HUES64 (cell line): Measurements from ENCODE around the gene PRR18.

ENCODE experiments used
- H3K27ac ChIP-seq: 2 replicates; pipeline ENCODE4 v1.7.0; 2013; ENCODE audit warnings: low read depth, low read length, inconsistent platforms
- H3K27me3 ChIP-seq: 2 replicates; pipeline ENCODE4 v1.6.1; 2013; ENCODE audit warnings: mild to moderate bottlenecking, low read length; ENCODE audit not compliant: insufficient read depth
- H3K36me3 ChIP-seq: 2 replicates; pipeline ENCODE4 v1.6.1; 2013; ENCODE audit warnings: mild to moderate bottlenecking, low read length; ENCODE audit not compliant: insufficient read depth
- H3K4me1 ChIP-seq: 2 replicates; pipeline ENCODE4 v1.6.1; 2013; ENCODE audit warnings: mild to moderate bottlenecking, low read length, moderate library complexity; ENCODE audit not compliant: insufficient read depth
- H3K4me3 ChIP-seq: 2 replicates; pipeline ENCODE4 v1.5.1; 2013; ENCODE audit warnings: mild to moderate bottlenecking, low read length, moderate library complexity
- H3K9ac ChIP-seq: 2 replicates; pipeline ENCODE4 v1.6.1; 2013; ENCODE audit warnings: mild to moderate bottlenecking, low read depth, low read length
- H3K9me3 ChIP-seq: 2 replicates; pipeline ENCODE4 v1.6.1; 2013; ENCODE audit warnings: low read depth, low read length; ENCODE audit not compliant: insufficient read depth
- WGBS: fragments of 150-250, 120-280 bp; methylation state at CpG from one replicate; pipeline ENCODE4 v1.1.7; 2013; ENCODE audit warnings: missing lambda C conversion rate; 5-methylcytosine and 5-hydroxymethylcytosine counted together

PRR18 gene

DNA sequence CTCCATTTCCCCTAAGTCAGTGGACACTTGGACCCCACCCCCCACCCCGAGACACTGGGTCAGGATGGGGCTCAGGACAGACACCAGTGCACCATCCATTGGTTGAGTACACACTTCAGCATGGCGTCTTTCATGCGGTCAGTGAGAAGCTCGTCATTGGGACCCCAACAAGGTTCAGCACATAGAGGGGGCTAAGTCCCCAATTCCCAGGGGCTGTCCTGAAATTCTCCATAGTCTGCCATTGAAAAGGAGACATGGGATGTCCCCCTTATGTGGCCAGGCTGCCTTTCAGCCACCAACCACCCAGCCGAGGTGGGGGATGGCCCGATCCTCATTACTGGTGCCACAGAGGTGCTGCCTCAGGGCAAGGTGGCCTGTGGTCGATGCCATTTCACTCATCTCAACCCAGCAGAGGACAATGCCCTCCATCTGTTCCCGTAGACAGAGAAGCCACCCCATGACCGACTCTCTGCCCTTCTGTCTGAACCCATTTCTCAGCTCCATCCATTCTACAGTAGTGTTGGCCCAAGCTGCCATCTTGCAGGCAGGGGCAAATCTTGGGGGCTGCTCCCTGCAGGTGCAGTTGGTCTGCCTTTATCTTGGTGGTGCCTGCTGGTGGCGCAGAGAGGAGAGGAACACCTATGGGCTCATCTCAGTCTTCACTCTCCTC, 37.4 kb downstream of the PRR18 start:
- Histone ChIP-seq H3K9ac (no peak overlapping the region), H3K27me3 (peaks cover 54% of the 10 kb centered on the region)
- 96% methylated on average over 10 of the region's 10 CpGs for WGBS

DNA sequence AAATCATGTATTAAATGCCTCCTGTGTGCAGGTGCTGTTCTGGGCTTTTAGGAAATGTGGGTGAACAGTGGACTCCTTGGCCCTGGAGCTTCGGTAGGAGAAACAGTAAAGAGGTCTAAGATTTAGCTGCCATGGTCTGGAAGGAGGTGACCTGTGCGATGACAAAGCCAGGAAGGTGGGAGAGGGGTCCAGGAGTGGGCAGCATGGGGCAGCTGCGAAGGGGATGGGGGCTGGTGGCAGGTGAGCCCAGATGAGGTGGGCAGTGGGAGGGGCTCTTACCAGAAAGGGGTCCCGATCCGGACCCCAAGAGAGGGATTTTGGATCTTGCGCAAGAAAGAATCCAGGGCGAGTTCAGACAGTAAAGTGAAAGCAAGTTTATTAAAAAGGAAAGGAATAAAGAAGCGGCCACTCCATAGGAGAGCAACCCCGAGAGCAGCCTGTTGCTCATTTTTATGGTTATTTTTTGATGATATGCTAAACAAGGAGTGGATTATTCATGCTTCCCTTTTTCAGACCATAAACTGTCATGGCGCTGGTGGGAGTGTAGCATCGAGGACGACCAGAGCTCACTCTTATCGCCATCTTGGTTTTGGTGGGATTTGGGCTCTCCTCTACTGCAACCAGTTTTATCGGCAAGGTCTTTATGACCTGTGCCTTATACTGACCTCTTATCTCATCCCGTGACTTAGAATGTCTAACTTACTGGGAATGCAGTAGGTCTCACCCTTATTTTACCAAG, 38.7 kb downstream of the PRR18 start:
- H3K36me3 ChIP-seq = no peaks in the 10 kb centered on the region
- no peak overlapping the region for H3K9ac ChIP-seq
- WGBS = 89% methylated on average over 15 of the region's 15 CpGs
- H3K27me3 ChIP-seq = peaks cover 52% of the 10 kb centered on the region
- H3K4me1 ChIP-seq = peaks cover 8% of the 10 kb centered on the region
- no peaks in the 10 kb centered on the region for H3K9me3 ChIP-seq
- no peak overlapping the region for H3K27ac ChIP-seq
- H3K4me3 ChIP-seq = no peak overlapping the region

More for the DNA sequence above, 37.4 kb downstream of the PRR18 start:
- H3K9me3 ChIP-seq = no peaks in the 10 kb centered on the region
- H3K4me3 ChIP-seq = no peak overlapping the region
- peaks cover 8% of the 10 kb centered on the region for H3K4me1 ChIP-seq
- no peaks in the 10 kb centered on the region for H3K36me3 ChIP-seq
- no peak overlapping the region for H3K27ac ChIP-seq

DNA sequence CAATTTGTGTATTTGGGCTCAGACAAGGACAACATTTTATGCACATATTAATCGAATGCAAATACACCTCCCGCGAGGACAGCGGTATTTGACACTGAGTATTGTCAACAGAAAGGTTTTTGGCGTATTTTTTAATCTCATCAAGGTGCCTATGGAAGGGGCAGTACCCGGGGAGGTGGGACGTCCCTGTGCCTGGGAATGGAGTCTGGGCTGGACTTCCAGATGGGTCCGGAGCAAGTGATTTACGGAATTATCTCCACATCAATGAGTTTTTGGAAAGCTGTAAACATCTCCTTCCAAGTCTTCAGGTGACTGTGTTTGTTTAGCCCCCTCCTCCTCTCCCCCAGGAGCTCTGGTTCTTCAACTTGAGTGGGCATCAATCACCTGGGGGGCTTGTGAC, 39.8 kb downstream of the PRR18 start:
- Histone ChIP-seq H3K27ac (no peak overlapping the region), H3K4me1 (peaks cover 8% of the 10 kb centered on the region), H3K4me3 (no peak overlapping the region), H3K9me3 (no peaks in the 10 kb centered on the region), H3K27me3 (peaks cover 52% of the 10 kb centered on the region), H3K36me3 (no peaks in the 10 kb centered on the region), H3K9ac (no peak overlapping the region)
- 2% methylated on average over 9 of the region's 9 CpGs for WGBS

DNA sequence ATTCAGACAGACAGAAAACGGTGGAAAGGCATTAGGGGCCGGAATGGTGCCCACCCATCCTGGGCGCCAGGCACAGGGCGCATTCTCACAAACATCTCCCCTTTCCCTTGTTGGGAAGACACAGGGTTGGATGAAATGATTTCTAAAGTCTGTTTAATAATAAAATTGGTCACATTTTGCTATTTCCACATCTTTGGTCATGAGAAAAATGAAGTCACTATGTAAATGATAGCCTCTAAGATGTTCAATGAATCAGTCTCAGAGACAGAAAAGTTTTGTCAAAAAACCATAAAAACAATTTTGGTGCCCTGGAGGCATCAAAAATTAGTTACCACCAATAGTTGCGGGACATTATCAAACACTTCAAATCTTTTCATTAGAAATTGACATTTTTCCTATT, 40.7 kb downstream of the PRR18 start:
- Histone ChIP-seq H3K4me1 (peaks cover 8% of the 10 kb centered on the region), H3K36me3 (no peaks in the 10 kb centered on the region), H3K4me3 (no peak overlapping the region), H3K27me3 (peaks cover 52% of the 10 kb centered on the region), H3K27ac (no peak overlapping the region), H3K9me3 (no peaks in the 10 kb centered on the region), H3K9ac (no peak overlapping the region)
- WGBS = 90% methylated on average over 5 of the region's 5 CpGs

DNA sequence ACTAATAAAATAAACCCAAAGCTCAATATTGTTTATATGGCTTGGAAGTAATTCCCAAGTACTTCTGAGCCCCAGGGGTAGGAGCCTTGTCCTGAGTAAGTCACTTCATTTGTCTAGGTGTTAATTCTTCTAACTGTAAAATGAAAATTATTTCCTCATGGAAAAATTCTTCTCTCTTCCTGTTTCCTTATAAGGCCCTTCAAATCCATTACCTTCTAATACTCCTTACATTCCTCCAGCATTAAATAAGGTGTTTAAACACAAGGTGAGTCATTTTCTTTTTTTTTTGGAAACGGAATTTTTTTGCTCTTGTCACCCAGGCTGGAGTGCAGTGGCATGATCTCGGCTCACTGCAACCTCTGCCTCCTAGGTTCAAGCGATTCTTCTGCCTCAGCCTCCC, 41.9 kb downstream of the PRR18 start:
- peaks cover 50% of the 10 kb centered on the region for H3K27me3 ChIP-seq
- no peak overlapping the region for H3K27ac ChIP-seq
- H3K9ac ChIP-seq = no peak overlapping the region
- no peak overlapping the region for H3K4me3 ChIP-seq
- H3K36me3 ChIP-seq = no peaks in the 10 kb centered on the region
- no peaks in the 10 kb centered on the region for H3K9me3 ChIP-seq
- 87% methylated on average over 3 of the region's 3 CpGs for WGBS
- H3K4me1 ChIP-seq = peaks cover 8% of the 10 kb centered on the region

DNA sequence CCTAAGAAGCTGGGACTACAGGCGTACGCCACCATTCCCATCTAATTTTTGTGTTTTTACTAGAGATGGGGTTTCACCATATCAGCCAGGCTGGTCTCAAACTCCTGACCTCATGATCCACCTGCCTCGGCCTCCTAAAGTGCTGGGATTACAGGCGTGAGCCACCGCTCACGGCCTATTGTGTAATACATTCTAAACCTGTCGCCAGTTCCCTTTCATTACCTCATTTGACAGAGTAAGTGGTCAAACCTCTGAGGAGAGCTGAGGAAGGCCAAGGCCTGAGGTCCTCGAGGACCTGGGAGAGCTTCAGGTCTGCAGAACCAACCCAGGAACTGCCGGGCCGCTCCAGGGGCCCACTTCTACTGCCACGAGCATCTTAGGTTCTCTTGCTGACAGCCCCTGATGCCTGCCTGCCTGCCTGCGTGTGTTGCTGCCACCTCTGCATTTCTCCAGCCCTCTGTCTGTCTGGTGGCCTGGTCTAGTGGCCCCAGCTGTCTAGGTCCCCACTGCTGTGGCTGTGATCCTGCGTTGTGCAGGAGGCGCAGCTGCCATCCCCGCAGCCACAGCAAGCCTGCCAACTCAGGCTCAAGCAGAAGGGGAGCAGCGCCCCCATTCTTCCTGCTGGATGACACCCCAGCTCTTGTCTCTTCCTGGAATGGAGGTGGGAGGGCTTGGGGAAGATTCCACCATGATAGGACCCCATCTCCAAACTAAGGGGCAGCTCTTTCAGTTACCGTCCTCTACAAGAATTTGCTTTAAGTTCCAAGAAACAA, 45.3 kb downstream of the PRR18 start:
- H3K9me3 ChIP-seq = no peaks in the 10 kb centered on the region
- no peak overlapping the region for H3K9ac ChIP-seq
- peaks cover 33% of the 10 kb centered on the region for H3K27me3 ChIP-seq
- peaks cover 8% of the 10 kb centered on the region; the same call in 1 of the 2 replicates for H3K4me1 ChIP-seq
- no peaks in the 10 kb centered on the region for H3K36me3 ChIP-seq
- H3K27ac ChIP-seq = no peak overlapping the region
- H3K4me3 ChIP-seq = no peak overlapping the region
- 90% methylated on average over 17 of the region's 17 CpGs for WGBS

DNA sequence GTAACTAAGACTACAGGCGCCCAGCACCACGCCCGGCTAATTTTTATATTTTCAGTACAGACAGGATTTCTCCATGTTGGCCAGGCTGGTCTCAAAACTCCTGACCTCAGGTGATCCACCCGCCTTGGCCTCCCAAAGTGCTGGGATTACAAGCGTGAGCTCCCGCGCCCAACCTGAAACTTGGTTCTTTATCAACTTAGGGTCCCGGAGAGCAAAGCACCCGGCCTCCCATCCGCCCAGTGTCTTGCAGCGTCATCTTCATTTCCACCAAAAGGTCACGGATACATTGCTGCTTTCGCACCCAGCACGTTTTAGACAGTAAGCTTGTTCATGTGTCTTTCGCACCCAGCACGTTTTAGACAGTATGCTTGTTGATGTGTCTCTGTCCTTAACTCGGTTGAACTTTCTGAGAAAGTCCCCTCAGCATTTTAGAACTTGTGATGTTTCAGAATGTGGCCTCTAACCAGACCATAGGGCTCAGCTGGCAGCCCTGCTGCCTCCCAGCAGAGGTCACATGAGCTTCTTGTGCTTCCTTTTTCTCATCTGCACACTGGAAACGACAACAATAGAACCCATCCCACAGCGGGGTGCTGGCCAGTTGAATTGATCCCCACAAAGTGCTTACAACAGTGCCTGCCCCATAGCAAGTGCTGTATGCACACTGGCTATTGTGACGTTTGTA, 48.8 kb downstream of the PRR18 start:
- Histone ChIP-seq H3K4me1 (peaks cover 8% of the 10 kb centered on the region; the same call in 1 of the 2 replicates), H3K36me3 (no peaks in the 10 kb centered on the region), H3K27ac (no peak overlapping the region), H3K9me3 (no peaks in the 10 kb centered on the region), H3K4me3 (no peak overlapping the region), H3K27me3 (peaks cover 51% of the 10 kb centered on the region), H3K9ac (no peak overlapping the region)
- 84% methylated on average over 20 of the region's 20 CpGs for WGBS

DNA sequence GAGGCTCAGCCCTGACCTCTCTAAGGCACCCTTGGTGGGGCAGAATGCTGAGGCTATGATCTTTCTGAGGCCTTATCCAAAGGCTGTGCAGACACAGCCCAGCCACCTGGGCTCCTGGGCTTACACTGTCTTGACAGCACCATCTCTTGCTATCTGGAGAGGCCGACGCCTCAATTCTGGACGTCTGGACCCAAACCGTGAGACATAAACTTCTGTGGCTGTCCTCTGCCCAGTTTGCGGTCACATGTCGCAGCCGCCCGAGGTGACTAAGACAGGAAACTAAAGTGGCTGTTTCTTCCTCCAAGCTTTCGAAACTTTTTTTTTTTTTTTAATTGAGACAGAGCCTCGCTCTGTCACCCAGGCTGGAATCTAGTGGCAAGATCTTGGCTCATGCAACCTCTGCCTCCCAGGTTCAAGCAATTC, 49.3 kb downstream of the PRR18 start:
- no peaks in the 10 kb centered on the region for H3K36me3 ChIP-seq
- H3K9ac ChIP-seq = no peak overlapping the region
- H3K4me3 ChIP-seq = no peak overlapping the region
- H3K4me1 ChIP-seq = peaks cover 8% of the 10 kb centered on the region; the same call in 1 of the 2 replicates
- no peak overlapping the region for H3K27ac ChIP-seq
- 83% methylated on average over 10 of the region's 10 CpGs for WGBS
- H3K27me3 ChIP-seq = peaks cover 57% of the 10 kb centered on the region
- no peaks in the 10 kb centered on the region for H3K9me3 ChIP-seq

DNA sequence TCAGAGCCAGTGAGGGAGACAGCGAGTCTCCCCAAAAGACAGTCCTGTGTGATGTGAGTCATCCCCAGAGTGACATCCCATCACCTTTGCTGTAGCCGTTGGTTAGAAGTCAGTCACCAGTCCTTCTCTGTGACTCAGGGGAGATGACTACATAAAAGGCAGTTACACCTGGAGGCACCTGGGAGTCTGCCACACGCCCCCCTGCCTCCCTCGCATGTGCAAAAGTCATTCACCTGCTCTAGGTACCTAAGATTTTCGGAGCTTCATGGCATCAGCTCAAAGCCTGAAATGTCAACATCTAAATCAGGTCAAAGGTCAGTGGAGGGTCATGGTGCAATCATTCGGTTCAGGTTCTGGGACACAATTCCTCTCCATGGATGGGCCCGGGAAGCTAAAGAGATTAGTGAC, 50.3 kb downstream of the PRR18 start:
- H3K4me1 ChIP-seq = peaks cover 8% of the 10 kb centered on the region; the same call in 1 of the 2 replicates
- H3K27me3 ChIP-seq = peaks cover 66% of the 10 kb centered on the region
- no peaks in the 10 kb centered on the region for H3K36me3 ChIP-seq
- H3K9me3 ChIP-seq = no peaks in the 10 kb centered on the region
- H3K27ac ChIP-seq = no peak overlapping the region
- no peak overlapping the region for H3K4me3 ChIP-seq
- H3K9ac ChIP-seq = no peak overlapping the region
- 86% methylated on average over 7 of the region's 7 CpGs for WGBS
